Stimulated activated CD8-positive, alpha-beta memory T cell treated with anti-CD3 and anti-CD28 coated beads, Interleukin-15, amount 100 ng/mL, for 48 hours (primary cell): ENCODE results near the gene KLRC2.
"Not testable (repeated sequence)": the region's sequence is repeated elsewhere in the genome, so short reads cannot be mapped to it uniquely, and the experiment has no call there.

Experiments
- DNase-seq, 2 donors: peaks; one replicate each; pipeline ENCODE4 v3.0.0-alpha.2; 2020; ENCODE audit warnings: low read depth in 2 of 2

The KLRC2 gene

GRCh38 chr12:10435816-10436215 lies at the start of gene KLRC2:
KLRC2 (minus strand) TSS chr12:10436010; CDS start chr12:10435986, 24 bp downstream.
- not testable (repeated sequence) for DNase-seq

GRCh38 chr12:10481901-10482300 lies 46.1 kb upstream of the KLRC2 start:
- DNase-seq = not testable (repeated sequence)

GRCh38 chr12:10472808-10473207 lies 37.0 kb upstream of the KLRC2 start:
- DNase-seq = not testable (repeated sequence)

GRCh38 chr12:10469701-10470100 lies 33.9 kb upstream of the KLRC2 start:
- no peak for DNase-seq

GRCh38 chr12:10466311-10466710 lies 30.5 kb upstream of the KLRC2 start:
- no peak for DNase-seq

GRCh38 chr12:10457760-10458159 lies 21.9 kb upstream of the KLRC2 start:
- no peak for DNase-seq

- DNase-seq = no peak
These were observed 21.0 kb upstream of the KLRC2 start for GRCh38 chr12:10456856-10457255.

GRCh38 chr12:10455766-10456165 lies 20.0 kb upstream of the KLRC2 start:
- no peak for DNase-seq

- no peak for DNase-seq
These were observed 18.7 kb upstream of the KLRC2 start for GRCh38 chr12:10454531-10454930.

GRCh38 chr12:10453156-10453555 lies 17.3 kb upstream of the KLRC2 start, which contains the start of gene KLRC1:
KLRC1 (minus strand) TSS chr12:10453377; CDS start chr12:10451156, 2,221 bp downstream.
- DNase-seq = no peak

- DNase-seq = no peak
These were observed 12.4 kb upstream of the KLRC2 start for GRCh38 chr12:10448236-10448635.

GRCh38 chr12:10446052-10446451 lies 10.2 kb upstream of the KLRC2 start:
- DNase-seq = not testable (repeated sequence)

GRCh38 chr12:10441144-10441543 lies 5.3 kb upstream of the KLRC2 start:
- not testable (repeated sequence) for DNase-seq

- not testable (repeated sequence) for DNase-seq
These were observed 3.9 kb upstream of the KLRC2 start for GRCh38 chr12:10439608-10440274.

- DNase-seq = not testable (repeated sequence)
These were observed 1.8 kb upstream of the KLRC2 start for GRCh38 chr12:10437601-10438000.

- DNase-seq = not testable (repeated sequence)
These were observed 5.2 kb downstream of the KLRC2 start for GRCh38 chr12:10430623-10431022.

GRCh38 chr12:10425938-10426337 lies 9.9 kb downstream of the KLRC2 start:
- DNase-seq = not testable (repeated sequence)

- DNase-seq = not testable (repeated sequence)
These were observed 11.4 kb downstream of the KLRC2 start for GRCh38 chr12:10424260-10424899.

GRCh38 chr12:10422159-10422558 lies 13.7 kb downstream of the KLRC2 start:
- not testable (repeated sequence) for DNase-seq

GRCh38 chr12:10420334-10420733 lies 15.5 kb downstream of the KLRC2 start, which contains the start of gene KLRC3:
KLRC3 (minus strand) TSS chr12:10420595; CDS start chr12:10420550, 45 bp downstream.
- DNase-seq = not testable (repeated sequence)

- DNase-seq = no peak
These were observed 26.4 kb downstream of the KLRC2 start, which contains the start of gene KLRC4 for GRCh38 chr12:10409392-10409791. KLRC4 (minus strand) TSS chr12:10409757; CDS start chr12:10409575, 182 bp downstream.

- no peak for DNase-seq
These were observed 27.0 kb downstream of the KLRC2 start for GRCh38 chr12:10408842-10409241.

GRCh38 chr12:10406725-10407124 lies 29.1 kb downstream of the KLRC2 start:
- DNase-seq = no peak
